HG03025 (cell line): Measurements from ENCODE around the gene SCO2.

Source experiments
- ATAC-seq: cut with Tn5 transposase; IDR thresholded peaks from one replicate; pipeline ENCODE4 v1.9.1; 2021; ENCODE audit warnings: mild to moderate bottlenecking, moderate library complexity; ENCODE audit not compliant: unreplicated experiment, low FRiP score

The SCO2 gene

DNA sequence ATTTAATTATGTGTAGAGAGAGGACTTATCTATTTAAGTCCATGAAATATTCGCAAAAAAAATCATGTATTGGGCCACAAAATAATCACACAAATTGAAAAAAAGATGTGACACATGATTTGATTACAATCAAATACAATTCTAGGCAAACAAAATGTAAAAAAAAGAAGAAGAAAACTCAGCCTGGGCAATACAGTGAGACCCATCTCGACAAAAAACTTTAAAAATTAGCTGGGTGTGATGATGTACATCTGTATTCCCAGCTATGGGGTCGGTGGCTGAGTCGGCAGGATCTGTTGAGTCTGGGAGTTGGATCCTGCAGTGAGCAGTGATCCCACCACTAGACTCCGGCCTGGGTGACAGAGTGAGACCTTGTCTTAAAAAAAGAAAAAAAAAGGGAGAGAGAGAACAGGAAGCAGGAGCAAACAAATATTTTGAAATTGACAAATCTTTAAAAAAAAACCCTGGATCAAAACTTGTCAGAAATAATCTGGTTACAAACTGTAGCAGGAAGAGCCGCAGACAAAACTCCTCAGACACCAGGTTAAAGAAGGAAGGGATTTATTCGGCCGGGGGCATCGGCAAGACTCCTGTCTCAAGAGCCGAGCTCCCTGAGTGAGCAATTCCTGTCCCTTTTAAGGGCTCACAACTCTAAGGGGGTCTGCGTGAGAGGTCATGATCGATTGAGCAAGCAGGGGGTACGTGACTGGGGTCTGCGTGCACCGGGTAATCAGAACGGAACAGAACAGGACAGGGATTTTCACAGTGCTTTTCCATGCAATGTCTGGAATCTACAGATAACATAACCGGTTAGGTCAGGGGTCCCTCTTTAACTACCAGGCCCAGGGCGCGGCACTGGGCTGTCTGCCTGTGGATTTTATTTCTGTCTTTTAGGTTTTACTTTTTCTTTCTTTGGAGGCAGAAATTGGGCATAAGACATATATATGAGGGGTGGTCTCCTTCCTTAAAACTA is 7.7 kb upstream of the SCO2 start:
- no peak for ATAC-seq

DNA sequence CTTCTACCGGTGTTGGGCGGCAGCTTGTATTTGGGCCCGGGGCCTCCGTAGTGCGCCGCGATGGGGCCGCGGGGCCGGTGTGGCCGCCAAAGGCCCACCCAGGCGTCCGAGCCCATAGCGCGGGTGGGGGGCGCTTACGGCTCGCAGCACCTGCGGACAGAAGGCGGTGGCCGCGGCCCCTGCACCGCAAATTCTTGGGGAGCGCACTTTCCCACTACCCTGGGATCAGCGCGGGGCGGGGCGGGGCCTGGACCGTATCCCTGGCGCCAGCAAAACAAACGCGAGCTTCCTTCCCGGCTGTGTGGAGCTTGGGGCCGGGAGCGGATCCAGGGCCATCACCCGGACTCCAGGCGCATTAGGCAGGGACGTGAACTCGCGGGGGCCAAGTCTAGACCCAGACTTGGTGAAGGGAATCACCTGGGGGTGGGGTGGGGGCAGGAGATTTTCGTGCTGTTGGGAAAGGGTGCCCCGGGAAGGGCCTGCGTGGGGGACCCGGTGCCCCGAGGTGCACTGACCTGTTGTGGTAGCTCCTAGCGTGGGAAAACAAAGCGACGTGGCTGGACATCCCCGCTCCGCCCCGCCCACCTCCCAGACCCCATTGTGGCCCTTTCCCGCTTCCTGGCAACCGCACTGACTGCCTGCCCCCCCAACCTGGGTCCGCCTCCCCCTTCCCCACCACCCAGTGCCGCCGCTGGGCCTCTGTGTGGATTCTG is 6.7 kb upstream of the SCO2 start:
- no peak for ATAC-seq

DNA sequence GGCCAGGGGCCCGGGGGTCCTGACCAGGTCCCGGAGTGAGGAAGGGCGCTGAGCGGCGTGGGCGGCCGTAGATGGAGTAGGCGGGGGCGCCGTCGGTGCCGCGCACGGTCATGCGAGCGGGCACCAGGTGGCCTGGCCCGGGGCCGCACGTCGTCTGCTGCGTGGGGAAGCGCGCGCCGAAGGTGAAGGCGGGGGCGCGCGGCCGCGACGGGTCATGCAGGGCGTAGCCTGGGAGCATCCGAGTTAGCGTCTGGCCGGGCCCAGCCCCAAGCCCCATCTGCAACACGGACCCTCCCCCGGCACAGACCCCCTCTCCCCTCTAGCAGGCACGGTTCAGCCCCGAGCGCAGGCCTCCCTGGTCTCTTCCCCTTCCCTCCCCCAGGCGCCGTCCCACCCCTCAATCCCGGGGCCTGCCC is 6.2 kb upstream of the SCO2 start:
- ATAC-seq: no peak

DNA sequence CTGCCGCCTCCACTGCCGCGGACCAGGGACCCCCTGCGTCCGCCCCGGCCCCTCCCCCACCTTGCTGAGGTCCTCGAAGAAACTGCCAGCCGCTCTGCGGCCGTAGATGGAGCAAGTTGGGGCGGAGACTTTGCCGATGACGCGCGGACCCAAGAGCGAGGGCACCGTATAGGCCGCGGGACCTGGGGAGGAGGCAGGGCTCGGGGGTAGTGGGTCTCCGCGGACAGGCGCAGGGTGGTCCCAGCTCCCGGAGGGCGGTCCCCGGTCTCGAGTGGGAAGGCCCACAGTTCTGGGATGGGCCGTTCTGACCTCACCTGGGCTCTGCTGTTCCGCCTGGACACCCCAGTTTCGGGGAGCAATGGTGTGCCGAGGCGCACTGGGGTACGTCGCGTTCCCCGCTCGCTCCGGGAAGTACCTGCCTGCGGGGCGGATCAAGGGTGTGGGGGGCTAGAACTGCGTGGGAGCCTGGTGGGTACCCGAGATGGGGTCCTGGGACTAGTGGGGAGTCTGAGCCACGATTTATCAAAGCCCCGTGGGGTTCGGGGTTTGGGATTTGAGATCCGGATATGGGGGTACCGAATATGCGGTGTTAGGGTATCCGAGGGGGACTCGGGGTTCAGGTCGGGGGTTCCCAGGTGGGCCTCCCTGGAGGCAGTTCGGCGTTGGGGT is 5.6 kb upstream of the SCO2 start:
- no peak for ATAC-seq

DNA sequence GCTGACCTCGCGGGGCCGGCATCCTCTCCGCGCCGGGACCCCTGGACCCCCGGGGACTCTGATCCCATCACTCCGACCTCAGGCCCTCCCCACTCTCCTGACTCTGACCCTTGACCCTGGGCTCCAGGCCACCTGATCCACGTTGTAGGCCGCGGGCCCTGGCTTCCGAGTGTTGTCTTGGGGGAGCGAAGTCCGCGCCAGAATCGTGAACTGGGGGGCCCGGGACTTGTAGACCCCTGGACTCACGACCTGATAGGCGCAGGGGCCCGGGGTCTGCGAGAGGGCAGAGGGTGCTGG is 5.1 kb upstream of the SCO2 start:
- no peak for ATAC-seq

DNA sequence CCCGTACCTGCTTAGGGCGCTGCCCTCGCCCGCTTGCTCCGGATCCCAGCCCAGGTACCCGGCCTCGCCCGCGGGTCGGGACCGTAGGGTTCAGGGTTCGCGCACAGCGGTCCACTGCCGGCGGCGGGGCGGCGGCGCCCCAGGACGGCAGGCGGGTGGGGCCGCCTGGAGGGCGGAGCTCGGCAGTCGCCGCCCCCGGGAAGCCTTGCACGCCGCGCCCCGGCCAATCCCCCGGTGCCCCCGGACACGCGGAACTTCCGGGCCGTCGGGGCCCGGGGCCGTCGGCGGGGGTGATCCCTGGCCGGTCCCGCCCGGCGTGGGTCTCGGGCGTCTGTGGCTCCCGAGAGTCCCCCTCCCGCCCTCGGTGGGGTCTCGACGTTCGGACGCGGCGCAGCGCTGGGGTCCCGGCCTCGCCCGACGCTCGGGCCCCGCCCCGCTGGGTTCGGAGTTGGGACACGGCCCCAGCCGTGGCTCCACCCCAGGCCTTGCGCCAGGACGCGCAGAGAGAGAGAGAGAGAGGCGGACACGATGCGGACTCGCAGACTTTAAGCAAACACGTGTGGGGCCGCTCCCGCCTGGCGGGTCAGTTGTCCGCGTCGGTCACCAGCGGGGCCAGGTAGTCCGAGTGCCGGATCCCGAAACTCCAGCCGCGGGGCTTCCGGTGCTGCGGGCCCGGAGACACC is 4.6 kb upstream of the SCO2 start, which contains the start of gene TYMP:
Gene TYMP (minus strand): TSS at position 116 of the 683 bp plus-strand sequence. CDS start 303 bp downstream, outside the sequence.
- ATAC-seq: no peak

DNA sequence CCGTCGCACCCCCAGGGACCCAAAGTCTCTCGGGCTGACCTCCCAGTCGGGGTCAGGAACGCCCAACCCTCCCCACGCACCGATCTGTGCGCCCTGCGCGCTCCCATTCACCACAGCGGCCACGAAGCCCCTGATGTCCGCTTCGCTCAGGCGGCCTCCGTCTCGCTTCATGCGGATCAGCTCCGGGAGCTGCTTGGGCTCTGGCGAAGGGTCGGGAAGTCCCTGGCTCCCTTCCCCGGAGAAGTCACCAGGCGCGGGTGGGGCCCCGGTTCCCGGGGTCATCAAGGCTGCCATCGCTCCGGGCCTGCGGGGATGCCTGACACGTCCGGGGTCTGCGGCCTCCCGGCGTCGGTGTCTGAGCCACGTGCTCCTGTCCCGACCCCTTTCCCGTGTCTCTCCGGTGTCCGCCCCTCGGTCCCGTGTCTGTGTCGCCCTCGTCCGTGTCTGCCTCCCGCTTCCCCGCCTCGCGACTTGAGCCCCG is 4.1 kb upstream of the SCO2 start:
- no peak for ATAC-seq

DNA sequence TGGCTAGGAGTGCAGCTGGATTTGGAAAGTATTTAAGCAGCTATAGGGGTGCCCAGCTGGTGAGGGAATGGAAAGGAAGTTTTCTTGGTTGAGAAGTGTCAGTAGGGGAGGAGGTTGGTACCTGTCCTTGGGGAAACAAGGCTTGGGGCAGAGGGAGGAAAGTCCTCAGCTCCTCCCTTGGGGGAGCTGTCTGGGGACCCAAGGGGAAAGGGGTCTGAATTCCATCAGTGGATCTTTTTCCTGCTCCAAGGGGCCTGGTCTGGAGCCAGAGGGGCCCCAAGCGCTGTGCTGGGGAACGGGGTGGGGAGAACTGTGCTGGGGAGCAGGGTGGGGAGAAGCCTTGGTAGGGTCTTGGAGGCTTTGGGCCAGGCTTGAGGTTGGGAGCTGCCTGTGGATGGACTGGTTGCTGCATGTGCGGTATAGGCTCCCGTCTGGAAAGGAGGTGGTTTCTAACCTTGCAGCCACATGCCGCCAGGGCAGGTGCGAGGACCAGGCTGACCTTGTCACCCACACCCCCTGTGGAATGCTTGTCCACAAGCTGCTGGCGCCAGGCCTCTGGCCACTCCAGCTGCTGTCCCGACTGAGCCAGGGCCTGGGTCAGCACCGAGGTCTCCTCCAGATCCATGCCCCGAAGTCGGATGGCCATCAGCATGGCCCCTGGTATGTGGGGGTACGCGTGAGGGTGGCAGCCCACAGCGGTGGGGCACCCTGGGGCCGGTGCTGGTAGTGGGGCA is 3.5 kb upstream of the SCO2 start:
- ATAC-seq: no peak

DNA sequence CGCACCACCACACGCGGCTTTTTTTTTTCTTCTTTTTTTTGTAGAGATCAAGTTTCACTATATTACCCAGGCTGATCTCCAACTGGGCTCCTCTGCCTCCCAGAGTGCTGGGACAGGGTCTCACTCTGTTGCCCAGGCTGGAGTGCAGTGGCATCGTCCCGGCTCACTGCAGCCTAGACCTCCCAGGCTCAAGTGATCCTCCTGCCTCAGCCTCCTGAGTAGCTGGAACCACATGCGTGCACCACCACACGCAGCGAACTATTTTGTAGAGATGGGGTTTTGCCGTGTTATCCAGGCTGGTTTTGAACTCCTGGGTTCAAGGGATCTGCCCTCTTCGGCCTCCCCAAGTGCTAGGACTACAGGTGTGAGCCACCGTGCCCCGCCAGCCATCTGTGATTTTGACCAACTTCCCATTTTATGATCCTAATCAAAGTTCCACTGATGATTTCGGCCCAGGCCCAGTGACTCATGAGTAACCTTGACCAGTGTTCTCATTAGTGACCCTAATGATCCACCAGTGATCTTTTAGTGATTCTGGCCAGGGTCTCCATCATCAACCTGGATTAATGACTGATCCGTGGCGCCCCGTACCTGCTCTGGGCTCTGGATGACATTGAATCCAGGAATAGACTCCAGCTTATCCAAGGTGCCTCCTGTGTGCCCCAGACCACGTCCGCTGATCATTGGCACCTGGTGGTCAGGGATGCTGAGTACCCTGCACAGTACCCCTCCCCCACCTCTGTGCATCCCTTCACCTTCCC is 2.7 kb upstream of the SCO2 start:
- no peak for ATAC-seq

DNA sequence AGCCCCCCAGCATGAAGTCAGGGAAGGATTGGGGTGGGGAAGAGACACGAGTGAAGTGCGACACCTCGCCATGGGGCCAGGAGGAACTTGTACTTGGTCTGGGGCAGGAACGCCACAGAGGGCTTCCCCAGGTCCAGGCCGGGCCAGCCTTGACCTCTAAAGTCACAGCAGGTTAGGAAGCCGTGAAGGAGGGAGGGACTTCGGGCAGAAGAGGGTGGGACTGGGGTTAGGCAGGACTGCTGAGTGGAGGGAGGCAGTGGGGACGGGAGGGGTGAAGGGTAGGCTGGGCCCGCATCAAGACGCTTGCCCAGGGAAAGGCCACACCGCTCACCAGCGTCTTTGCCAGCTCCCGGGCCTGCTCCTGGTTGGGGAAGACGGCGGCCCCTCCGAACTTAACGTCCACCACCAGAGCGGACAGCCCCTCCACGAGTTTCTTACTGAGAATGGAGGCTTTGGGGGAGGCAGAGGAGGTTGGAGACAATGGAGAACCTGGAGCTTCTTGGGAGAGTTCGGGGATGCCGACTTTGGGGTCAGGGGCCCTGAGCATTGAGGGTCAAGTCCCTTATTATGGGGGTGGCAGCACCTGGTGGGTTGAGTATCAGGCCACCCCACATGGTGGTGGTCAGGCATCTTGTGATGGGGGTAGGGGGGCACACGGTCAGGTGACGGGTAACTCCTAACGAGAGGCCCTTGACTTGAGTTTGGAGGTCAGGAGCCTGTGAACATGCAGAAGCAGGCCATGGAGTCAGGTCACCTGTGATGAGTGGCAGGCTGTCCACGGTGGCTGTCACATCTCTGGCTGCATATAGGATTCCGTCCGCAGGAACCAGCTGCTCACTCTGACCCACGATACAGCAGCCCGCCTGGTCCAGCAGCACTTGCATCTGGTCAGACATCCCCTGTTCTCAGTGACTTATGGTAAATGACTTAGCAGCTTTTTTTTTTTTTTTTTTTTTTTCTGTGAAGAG is 1.7 kb upstream of the SCO2 start:
- ATAC-seq: no peak

DNA sequence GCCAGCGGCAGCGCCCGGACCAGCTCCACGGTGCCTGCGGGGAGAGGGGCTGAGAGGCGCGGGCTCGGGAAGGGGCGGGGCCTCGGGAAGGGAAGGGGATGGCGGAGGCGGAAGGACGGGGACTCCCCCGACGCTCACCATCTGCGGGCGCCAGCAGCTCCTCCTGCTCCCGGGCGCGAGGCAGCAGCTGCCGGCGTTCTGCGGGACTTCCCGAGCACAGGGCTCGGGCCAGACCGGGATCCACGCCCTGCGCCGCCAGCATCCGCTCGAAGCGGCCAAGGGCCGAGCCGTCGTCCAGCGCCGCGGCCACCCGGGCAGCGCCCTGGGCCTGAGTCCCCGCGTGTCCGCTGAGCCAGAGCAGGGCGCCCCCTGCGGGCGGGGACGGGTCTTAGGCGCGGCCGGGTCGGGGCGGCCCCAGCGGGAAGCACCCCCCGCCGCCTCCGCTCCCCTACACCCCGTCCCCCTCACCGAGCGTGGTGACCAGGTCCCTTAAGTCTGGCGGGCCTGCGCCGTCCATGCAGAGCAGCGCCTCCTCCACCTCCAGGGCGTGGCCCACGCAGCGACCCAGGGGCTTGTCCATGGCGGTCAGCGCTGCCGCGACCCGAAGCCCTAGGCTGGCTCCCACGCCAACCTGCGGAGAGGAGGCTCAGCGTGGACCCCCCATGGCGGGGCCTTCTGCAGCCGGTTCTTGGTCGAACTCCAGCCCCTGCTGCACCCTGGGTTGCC is 873 bp upstream of the SCO2 start:
- ATAC-seq: peak; percentile 19

DNA sequence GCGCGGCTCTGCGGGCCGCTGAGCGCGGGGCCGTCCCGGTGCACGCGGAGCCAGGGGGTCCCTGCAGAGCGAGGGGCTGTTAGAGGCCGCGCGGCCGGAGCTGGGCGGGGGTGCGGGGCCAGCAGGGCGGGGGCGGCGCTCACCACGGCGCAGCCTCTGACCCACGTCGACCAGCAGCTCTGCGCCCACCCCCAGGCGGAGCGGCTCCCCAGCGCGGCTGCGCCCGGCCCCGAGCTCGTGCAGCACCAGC is 385 bp upstream of the SCO2 start:
- ATAC-seq: peak; percentile 17

DNA sequence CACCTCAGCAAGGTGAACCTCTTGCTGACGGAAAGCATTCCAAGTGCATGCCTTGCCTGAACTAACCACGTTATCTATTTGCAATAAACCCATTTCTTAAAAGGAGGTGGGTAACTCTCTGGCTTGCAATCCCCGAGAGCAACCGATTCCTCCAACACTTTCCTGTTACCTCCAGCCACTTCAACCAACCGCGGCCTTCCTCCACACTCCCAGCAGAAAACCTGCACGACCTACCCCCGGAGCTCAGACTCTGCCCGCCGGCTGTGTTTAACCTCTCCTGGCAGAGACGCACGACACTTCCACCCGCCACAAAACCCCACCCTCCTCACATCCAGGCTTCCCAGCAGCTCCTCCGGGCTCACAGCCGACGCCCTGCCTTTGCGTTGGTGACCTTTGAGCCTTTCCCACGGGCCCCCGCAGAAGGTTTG is 708 bp downstream of the SCO2 start:
- ATAC-seq: no peak

DNA sequence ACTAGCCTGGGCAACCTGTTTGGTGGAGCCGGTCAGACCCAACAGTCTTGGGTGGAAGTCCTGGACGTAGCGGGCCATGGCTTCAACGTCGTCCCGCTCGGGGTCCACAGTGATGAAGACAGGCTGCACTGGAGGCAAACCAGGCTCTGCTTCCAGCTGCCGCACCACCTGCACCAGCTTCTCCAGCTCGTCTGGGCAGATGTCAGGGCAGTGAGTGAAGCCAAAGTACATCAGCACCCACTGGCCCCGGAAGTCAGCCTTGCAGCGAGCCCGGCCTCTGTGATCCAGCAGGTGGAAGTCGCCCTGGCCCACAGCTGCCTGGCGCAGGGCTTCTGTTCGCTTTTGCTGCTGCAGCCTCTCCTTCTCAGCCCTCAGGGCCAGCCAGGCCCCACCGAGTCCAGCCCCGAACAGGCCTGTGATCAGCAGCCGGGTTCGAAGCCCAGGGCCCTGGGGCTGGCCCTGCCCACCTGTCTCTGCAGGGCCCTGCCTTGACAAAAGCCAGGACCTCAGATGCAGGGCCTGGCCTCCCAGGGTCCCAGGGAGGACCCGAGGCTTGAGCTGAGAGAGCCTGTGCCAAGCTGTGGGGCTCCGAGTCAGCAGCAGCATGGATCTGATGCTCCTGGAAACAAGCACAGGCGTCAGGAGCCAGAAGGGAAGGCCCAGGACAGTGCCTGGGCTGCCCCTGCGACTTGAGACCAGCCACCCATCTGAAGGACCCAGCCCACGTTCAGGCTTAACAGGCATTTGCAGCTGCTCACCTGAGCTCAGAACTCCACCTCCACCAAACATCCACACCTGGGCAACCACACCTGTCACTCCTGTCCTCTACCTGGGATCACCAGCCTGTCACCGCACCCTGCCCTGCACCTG is 1.4 kb downstream of the SCO2 start:
- no peak for ATAC-seq

DNA sequence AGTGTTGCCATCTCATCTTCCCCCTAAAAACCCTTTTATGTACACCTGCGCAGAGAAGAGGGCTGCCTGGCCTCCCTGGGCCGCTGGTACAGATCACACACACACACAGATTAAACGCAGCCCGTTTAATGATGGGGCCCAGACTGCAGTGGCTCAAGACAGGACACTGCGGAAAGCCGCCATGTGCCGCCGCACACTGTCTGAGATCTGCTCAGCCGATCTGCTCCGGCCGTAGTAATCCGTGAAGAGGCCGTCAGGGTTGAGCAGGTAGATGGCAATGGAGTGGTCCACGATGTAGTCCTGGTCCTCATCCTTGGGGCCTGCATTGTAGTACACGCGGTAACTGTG is 2.0 kb downstream of the SCO2 start:
- ATAC-seq: no peak

DNA sequence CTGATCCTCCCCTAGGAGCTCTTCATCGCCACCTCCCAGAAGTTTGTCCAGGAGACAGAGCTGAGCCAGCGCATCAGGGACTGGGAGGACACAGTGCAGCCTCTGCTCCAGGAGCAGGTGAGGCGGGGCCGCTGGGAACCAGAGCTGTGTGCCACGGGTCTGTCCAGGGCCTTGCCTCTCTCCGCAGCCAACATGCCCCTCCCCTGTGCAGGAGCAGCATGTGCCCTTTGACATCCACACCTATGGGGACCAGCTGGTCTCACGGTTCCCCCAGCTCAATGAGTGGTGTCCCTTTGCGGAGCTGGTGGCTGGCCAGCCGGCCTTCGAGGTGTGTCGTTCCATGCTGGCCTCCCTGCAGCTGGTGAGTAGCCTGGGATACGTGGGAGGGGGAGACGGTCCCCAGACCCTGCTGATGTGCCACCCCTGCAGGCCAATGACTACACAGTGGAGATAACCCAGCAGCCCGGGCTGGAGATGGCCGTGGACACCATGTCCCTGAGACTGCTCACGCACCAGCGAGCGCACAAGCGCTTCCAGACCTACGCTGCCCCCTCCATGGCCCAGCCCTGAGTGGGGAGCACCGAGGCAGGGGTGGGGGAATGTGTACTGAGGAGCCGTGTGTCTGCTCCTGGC is 2.5 kb downstream of the SCO2 start:
- no peak for ATAC-seq
